ENCODE results near the gene FGFR2.

GRCh38 chr10:121611393-121612159 lies 13.3 kb upstream of the FGFR2 start:
- TF ChIP-seq, protein P1, sequence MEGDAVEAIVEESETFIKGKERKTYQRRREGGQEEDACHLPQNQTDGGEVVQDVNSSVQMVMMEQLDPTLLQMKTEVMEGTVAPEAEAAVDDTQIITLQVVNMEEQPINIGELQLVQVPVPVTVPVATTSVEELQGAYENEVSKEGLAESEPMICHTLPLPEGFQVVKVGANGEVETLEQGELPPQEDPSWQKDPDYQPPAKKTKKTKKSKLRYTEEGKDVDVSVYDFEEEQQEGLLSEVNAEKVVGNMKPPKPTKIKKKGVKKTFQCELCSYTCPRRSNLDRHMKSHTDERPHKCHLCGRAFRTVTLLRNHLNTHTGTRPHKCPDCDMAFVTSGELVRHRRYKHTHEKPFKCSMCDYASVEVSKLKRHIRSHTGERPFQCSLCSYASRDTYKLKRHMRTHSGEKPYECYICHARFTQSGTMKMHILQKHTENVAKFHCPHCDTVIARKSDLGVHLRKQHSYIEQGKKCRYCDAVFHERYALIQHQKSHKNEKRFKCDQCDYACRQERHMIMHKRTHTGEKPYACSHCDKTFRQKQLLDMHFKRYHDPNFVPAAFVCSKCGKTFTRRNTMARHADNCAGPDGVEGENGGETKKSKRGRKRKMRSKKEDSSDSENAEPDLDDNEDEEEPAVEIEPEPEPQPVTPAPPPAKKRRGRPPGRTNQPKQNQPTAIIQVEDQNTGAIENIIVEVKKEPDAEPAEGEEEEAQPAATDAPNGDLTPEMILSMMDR (IDR thresholded peaks at IDR 0.05) = no peak
- no peak for TF ChIP-seq POLR2A (IDR thresholded peaks at IDR 0.05)

All from heart left ventricle (tissue), 13 donors.